OCI-LY3 (cell line): ENCODE data around the gene CLEC16A.

Source experiments
- EZH2phosphoT487 ChIP-seq: fragments of 200-600 bp; shearing (Covaris generic); IDR thresholded peaks from 2 replicates; pipeline ENCODE4 v1.6.1; 2018; ENCODE audit warnings: antibody characterized with exemption, mixed run types, low read depth
- TF ChIP-seq, protein P1 (sequence below): fragments of 200-600, 300-600 bp; sonication (generic); IDR thresholded peaks from 2 replicates; pipeline ENCODE4 v1.5.1; 2014; ENCODE audit warnings: antibody characterized with exemption, low read length, low read depth

DNA sequence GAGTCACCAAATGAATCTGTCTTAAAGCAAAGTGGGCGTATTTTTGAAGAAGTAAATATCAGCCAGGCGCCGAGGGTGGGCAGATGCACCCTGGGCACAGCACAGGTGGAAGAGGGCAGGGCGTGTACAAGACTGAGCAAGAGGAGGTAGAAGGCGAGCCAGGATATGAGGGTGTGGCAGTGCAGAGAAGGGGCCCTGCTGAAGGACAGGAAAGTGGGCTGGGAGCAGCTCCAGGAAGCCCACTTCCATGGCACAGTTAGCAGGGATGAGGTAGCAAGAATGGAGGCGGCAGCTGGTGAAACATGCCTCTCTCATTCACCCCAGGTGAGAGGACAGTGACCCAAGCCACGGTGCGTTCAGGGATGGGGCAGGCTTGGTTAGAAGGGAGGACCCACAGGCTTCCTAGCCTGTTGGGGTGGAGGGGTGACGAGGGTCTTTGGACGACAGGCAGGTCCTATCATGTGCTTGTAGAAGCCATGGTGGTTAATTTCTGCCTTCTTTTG, 149.3 kb downstream of the CLEC16A start:
- TF ChIP-seq, protein P1, sequence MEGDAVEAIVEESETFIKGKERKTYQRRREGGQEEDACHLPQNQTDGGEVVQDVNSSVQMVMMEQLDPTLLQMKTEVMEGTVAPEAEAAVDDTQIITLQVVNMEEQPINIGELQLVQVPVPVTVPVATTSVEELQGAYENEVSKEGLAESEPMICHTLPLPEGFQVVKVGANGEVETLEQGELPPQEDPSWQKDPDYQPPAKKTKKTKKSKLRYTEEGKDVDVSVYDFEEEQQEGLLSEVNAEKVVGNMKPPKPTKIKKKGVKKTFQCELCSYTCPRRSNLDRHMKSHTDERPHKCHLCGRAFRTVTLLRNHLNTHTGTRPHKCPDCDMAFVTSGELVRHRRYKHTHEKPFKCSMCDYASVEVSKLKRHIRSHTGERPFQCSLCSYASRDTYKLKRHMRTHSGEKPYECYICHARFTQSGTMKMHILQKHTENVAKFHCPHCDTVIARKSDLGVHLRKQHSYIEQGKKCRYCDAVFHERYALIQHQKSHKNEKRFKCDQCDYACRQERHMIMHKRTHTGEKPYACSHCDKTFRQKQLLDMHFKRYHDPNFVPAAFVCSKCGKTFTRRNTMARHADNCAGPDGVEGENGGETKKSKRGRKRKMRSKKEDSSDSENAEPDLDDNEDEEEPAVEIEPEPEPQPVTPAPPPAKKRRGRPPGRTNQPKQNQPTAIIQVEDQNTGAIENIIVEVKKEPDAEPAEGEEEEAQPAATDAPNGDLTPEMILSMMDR = no peak
- no peak for TF ChIP-seq EZH2phosphoT487
